K562 (cell line): ENCODE data around the gene TMED6. TPM values are rescaled to one million over a fixed set of nuclear protein-coding genes. Genes with fewer than 3 reads are reported as not detected.

ENCODE experiments used
- ADNP ChIP-seq: fragments of 200-800 bp; sonication (Bioruptor generic); IDR thresholded peaks from 2 replicates; pipeline ENCODE4 v1.6.1; 2016; ENCODE audit warnings: missing genetic modification characterization, missing compliant biosample characterization
- CREB5 ChIP-seq: fragments of 250-450 bp; sonication (Bioruptor Pico); IDR thresholded peaks from 2 replicates; pipeline ENCODE4 v1.5.0; 2020; ENCODE audit warnings: mild to moderate bottlenecking
- CREM ChIP-seq: IDR thresholded peaks from 2 replicates; pipeline ENCODE4 v1.6.1; 2014; ENCODE audit warnings: antibody characterized with exemption, low read depth
- EHMT2 ChIP-seq: fragments of 450-650 bp; IDR thresholded peaks from 2 replicates; pipeline ENCODE4 v1.6.1; 2018; ENCODE audit warnings: antibody characterized with exemption
- ID3 ChIP-seq, 2 experiments: fragments of 250-450 bp in 1 of 2; fragments of 450-650 bp in 1 of 2; sonication (Bioruptor Pico) in 1 of 2; IDR thresholded peaks; 2 replicates each; pipeline versions ENCODE4 v1.6.1 to v1.8.0; 2016 to 2021; ENCODE audit warnings: mild to moderate bottlenecking in 2 of 2, moderate library complexity in 2 of 2, missing compliant biosample characterization in 1 of 2, missing genetic modification characterization in 1 of 2
- MYC ChIP-seq, 2 experiments: fragments of 250-450 bp in 1 of 2; sonication (Bioruptor Pico) in 1 of 2; IDR thresholded peaks; 2 replicates each; pipeline versions ENCODE4 v1.5.1 to v1.6.1; 2012 to 2021; ENCODE audit warnings: low read depth in 2 of 2, borderline replicate concordance in 1 of 2, improper control_type of control experiment in 1 of 2, low read length in 1 of 2, mild to moderate bottlenecking in 1 of 2, moderate library complexity in 1 of 2
- PTRF ChIP-seq: fragments of 450-650 bp; IDR thresholded peaks from 2 replicates; pipeline ENCODE4 v1.6.1; 2016; ENCODE audit warnings: mild to moderate bottlenecking, missing genetic modification characterization, missing compliant biosample characterization
- SIRT6 ChIP-seq: IDR thresholded peaks from one replicate; pipeline ENCODE4 v1.6.1; 2012; ENCODE audit warnings: low read depth, mild to moderate bottlenecking, control low read depth, inconsistent platforms, low read length, moderate library complexity
- SP1 ChIP-seq: sonication (generic); formaldehyde crosslinking; IDR thresholded peaks from 2 replicates; pipeline ENCODE4 v1.8.1; 2022; ENCODE audit warnings: mild to moderate bottlenecking, missing genetic modification reagents
- TEAD1 ChIP-seq, 2 experiments: fragments of 450-650 bp in 1 of 2; sonication (generic) in 1 of 2; formaldehyde crosslinking; IDR thresholded peaks; 2 replicates each; pipeline versions ENCODE4 v1.4.0 to v1.8.0; 2020 to 2022; ENCODE audit warnings: mild to moderate bottlenecking in 2 of 2, missing genetic modification reagents in 1 of 2
- TSC22D4 ChIP-seq: fragments of 450-650 bp; IDR thresholded peaks from 2 replicates; pipeline ENCODE4 v1.6.1; 2016; ENCODE audit warnings: missing genetic modification characterization, missing biosample characterization, control low read depth
- XRCC4 ChIP-seq: IDR thresholded peaks from one replicate; pipeline ENCODE4 v1.6.1; 2011; ENCODE audit not compliant: insufficient read depth, insufficient read length; ENCODE audit errors: extremely low read depth
- ZBTB1 ChIP-seq: sonication (generic); formaldehyde crosslinking; IDR thresholded peaks from 2 replicates; pipeline ENCODE4 v1.8.1; 2023; ENCODE audit warnings: missing genetic modification reagents, low read depth, mild to moderate bottlenecking, borderline replicate concordance
- ZNF121 ChIP-seq: sonication (generic); formaldehyde crosslinking; conservative IDR thresholded peaks from 2 replicates; pipeline ENCODE4 v1.8.0; 2022; ENCODE audit warnings: missing genetic modification reagents
- ZNF282 ChIP-seq: sonication (generic); formaldehyde crosslinking; IDR thresholded peaks from 2 replicates; pipeline ENCODE4 v1.8.1; 2023; ENCODE audit warnings: missing genetic modification reagents
- ZNF436 ChIP-seq: fragments of 250-450, 450-650 bp; sonication (Bioruptor Pico); formaldehyde crosslinking; IDR thresholded peaks from 2 replicates; pipeline ENCODE4 v1.7.0; 2020; ENCODE audit warnings: mild to moderate bottlenecking
- ZNF551 ChIP-seq: fragments of 250-450 bp; sonication (Bioruptor Pico); IDR thresholded peaks from 2 replicates; pipeline ENCODE4 v1.5.0; 2021; ENCODE audit warnings: mild to moderate bottlenecking, moderate library complexity
- ZNF699 ChIP-seq: fragments of 250-450 bp; sonication (Bioruptor Pico); IDR thresholded peaks from 2 replicates; pipeline ENCODE4 v1.8.0; 2021; ENCODE audit warnings: mild to moderate bottlenecking, moderate library complexity; ENCODE audit not compliant: insufficient replicate concordance
- ZNF79 ChIP-seq: fragments of 250-450 bp; sonication (Bioruptor Pico); IDR thresholded peaks from 2 replicates; pipeline ENCODE4 v1.4.0; 2020; ENCODE audit warnings: low read depth, mild to moderate bottlenecking, moderate library complexity
- polyA plus RNA-seq, 8 experiments: library from polyadenylated mRNA; depleted of rRNA in 4 of 8; stranded (reverse) in 5 of 8; unstranded in 3 of 8; fragments of >200 nt; fragmentation: Nextera tagmentation in 2 of 8; fragmentation: Illumina TruSeq in 1 of 8; extraction: Ambion mirVana in 2 of 8; extraction: Trizol in 1 of 8; gene quantifications; 2 replicates each; pipeline versions ENCODE4 v1.2.1 to v1.2.3, GENCODE V29; 2011 to 2014; ENCODE audit warnings: inconsistent platforms in 1 of 8, missing spikeins in 1 of 8
- total RNA-seq, 7 experiments: library from RNA; depleted of rRNA in 6 of 7; stranded (reverse); fragments of >200 nt in 6 of 7; fragmentation: Illumina TruSeq in 2 of 7; extraction: Trizol in 2 of 7; gene quantifications; 2 replicates each; pipeline versions ENCODE4 v1.2.1 to v1.2.3, GENCODE V29; 2011 to 2021; ENCODE audit warnings: low replicate concordance in 1 of 7
- TF ChIP-seq, protein P1 (sequence below): fragments of 250-450 bp; sonication (Bioruptor Pico); IDR thresholded peaks from 2 replicates; pipeline ENCODE4 v1.6.1; 2021; ENCODE audit warnings: mild to moderate bottlenecking
- TF ChIP-seq, protein P2 (sequence below): sonication (generic); formaldehyde crosslinking; IDR thresholded peaks from 2 replicates; pipeline ENCODE4 v1.5.0; 2020; ENCODE audit warnings: missing genetic modification reagents
- TF ChIP-seq, protein P3 (sequence below): IDR thresholded peaks from 2 replicates; pipeline ENCODE4 v1.6.1; 2012; ENCODE audit warnings: low read depth, low read length, improper control_type of control experiment, borderline replicate concordance

TMED6 gene
- total and polyA plus RNA-seq, 9 of the 15 experiments (the other 6 are each of a cell fraction or from before 2014, with no cell fraction given) = 0.14 to 0.45 (median 0.25) TPM; not detected in 2

DNA sequence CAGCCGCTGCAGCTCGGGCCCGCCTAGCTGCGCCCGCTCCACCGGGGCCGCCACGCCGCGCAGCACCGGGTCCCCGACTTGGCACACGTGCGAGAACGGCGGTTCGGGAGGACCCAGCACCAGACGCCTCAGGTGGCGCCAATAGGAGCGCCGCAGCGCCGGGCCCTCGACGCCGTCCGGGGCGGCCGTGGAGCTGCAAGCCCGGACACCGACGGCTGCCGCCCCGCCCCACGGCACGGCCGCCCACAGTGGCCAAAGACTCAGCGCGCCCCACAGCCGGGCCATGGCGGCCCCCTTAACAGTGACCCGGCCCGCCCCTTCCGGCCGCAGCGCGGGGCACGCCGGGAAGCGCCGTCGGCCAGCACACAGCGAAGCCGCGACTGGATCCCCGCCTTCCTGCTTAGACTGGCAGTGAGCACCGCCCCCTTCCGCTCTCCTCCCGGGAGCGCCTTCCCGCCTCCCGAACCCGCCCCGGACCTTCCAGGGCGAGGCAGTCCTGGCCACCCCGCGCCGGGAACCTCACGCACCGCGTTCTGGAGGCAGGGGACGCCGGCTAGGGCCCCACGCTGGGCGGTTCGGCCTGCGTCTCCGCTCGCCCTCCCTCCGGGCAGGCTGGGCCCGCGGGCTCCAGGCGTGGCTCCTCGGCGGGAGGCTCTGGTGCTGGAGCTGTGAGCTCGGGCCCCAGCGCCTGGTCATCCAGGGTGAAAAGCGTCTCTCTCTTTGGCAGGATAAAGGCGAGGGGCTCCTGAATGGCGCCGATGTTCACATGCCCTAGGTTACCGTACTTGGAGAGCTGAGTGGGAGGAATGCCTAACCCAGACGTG is 21.1 kb downstream of the TMED6 start, which contains the start of gene PDF (continued):
- TF ChIP-seq ZNF699 (CRISPR knock-in tag) = no peak
- no peak for TF ChIP-seq ID3 (CRISPR knock-in tag; IDR thresholded peaks at IDR 0.05)
- peak; percentile 66; the same call in 1 of the 2 replicates for TF ChIP-seq ID3 (tag; IDR thresholded peaks at IDR 0.05)
- TF ChIP-seq, protein P1, sequence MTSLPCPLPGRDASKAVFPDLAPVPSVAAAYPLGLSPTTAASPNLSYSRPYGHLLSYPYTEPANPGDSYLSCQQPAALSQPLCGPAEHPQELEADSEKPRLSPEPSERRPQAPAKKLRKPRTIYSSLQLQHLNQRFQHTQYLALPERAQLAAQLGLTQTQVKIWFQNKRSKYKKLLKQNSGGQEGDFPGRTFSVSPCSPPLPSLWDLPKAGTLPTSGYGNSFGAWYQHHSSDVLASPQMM = no peak
- peak; percentile 90 for TF ChIP-seq MYC (IDR thresholded peaks at IDR 0.05; ENCODE audit: low read depth, low read length)
- no peak for TF ChIP-seq MYC (CRISPR knock-in tag; IDR thresholded peaks at IDR 0.05; ENCODE audit: borderline replicate concordance, low read depth)
- TF ChIP-seq TSC22D4 (tag) = no peak
- TF ChIP-seq ZNF551 = no peak
- no peak for TF ChIP-seq EHMT2
- peak; percentile 81 for TF ChIP-seq SP1 (CRISPR knock-in tag)
- TF ChIP-seq XRCC4 = no peak
- TF ChIP-seq SIRT6 = no peak
- no peak for TF ChIP-seq ZNF121 (CRISPR knock-in tag)
- TF ChIP-seq ADNP = no peak
- no peak for TF ChIP-seq ZNF436 (CRISPR knock-in tag)
- TF ChIP-seq, protein P2, sequence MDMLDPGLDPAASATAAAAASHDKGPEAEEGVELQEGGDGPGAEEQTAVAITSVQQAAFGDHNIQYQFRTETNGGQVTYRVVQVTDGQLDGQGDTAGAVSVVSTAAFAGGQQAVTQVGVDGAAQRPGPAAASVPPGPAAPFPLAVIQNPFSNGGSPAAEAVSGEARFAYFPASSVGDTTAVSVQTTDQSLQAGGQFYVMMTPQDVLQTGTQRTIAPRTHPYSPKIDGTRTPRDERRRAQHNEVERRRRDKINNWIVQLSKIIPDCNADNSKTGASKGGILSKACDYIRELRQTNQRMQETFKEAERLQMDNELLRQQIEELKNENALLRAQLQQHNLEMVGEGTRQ = no peak
- TF ChIP-seq ZNF282 (CRISPR knock-in tag) = no peak
- no peak for TF ChIP-seq TEAD1 (CRISPR knock-in tag; IDR thresholded peaks at IDR 0.05)
- TF ChIP-seq CREB5 (CRISPR knock-in tag) = no peak
- TF ChIP-seq PTRF = no peak
- TF ChIP-seq CREM = peak; percentile 73
- TF ChIP-seq, protein P3, sequence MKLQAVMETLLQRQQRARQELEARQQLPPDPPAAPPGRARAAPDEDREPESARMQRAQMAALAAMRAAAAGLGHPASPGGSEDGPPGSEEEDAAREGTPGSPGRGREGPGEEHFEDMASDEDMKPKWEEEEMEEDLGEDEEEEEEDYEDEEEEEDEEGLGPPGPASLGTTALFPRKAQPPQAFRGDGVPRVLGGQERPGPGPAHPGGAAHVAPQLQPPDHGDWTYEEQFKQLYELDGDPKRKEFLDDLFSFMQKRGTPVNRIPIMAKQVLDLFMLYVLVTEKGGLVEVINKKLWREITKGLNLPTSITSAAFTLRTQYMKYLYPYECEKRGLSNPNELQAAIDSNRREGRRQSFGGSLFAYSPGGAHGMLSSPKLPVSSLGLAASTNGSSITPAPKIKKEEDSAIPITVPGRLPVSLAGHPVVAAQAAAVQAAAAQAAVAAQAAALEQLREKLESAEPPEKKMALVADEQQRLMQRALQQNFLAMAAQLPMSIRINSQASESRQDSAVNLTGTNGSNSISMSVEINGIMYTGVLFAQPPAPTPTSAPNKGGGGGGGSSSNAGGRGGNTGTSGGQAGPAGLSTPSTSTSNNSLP = no peak
- no peak for TF ChIP-seq ZNF79 (CRISPR knock-in tag)
- peak; percentile 69 for TF ChIP-seq ZBTB1
